ENCODE measurements around the gene KCNK5. TPM values are rescaled to one million over a fixed set of nuclear protein-coding genes. Genes with fewer than 3 reads are reported as not detected.

The KCNK5 gene
- total and polyA plus RNA-seq, 2 donors (not counting 1 experiment from before 2014, with no cell fraction given): 0.07 TPM; not detected in 1

DNA sequence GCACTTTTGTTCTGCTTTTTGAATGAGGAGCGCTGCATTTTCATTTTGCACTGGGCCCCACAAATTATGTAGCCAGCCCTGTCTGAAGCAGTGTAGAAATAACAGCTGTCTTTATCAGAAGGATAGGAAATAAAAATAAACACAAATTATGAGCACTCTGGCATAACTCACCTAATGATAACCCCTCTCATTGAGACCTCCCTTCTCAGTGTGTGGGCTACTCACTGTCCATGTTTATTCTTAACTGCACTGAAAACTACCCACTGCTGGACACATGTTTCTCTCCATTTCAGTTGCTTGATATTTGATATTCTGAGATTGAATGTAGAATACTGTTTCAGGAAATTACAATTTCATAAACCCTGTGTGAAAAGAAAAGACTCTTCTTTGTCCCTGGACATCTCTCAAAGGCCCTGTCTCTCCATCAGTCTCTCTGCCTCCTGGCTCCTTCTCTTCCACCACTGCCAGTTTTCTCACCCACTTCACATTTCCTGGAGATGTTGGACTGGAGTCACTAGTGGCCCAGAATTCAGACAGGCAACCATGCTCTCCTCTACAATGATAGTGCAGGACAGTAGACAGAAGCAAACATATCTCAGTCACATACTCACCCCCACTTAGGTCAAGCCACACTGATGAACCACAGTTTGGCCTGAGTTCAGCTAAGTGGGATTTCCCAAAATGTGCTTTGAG is 84.6 kb downstream of the KCNK5 start:
- WGBS (ENCODE audit: insufficient coverage): no CpG with 5 or more reads among the region's 1 CpG
- H3K27ac Mint-ChIP-seq: no peak overlapping the region

More for the DNA sequence above, 84.6 kb downstream of the KCNK5 start:
- Histone ChIP-seq H3K27ac (ENCODE audit: low read length in 2 of 2) (no peak overlapping the region), H3K4me2 (replicated peaks; ENCODE audit: low read depth, low read length, poor library complexity, severe bottlenecking) (no peak overlapping the region), H2AFZ (ENCODE audit: insufficient read depth, low read depth, low read length, poor library complexity, severe bottlenecking) (no peak overlapping the region), H3K9me3 (ENCODE audit: control extremely low read depth in 1 of 3, control insufficient read depth in 2 of 3, insufficient read depth in 1 of 3, low read length in 2 of 3) (peaks cover 0 to 4% (median 0%) of the 10 kb centered on the region in 3 donors), H3K4me3 (ENCODE audit: control extremely low read depth in 1 of 5, extremely low read depth in 1 of 5, insufficient read depth in 1 of 5, low read depth in 2 of 5, low read length in 4 of 5) (no peak overlapping the region), H4K20me1 (ENCODE audit: control insufficient read depth, insufficient read depth, low read length, poor library complexity, severe bottlenecking) (no peaks in the 10 kb centered on the region), H3K79me2 (ENCODE audit: control insufficient read depth, insufficient read depth, low read length) (no peaks in the 10 kb centered on the region), H3K36me3 (replicated peaks in 1 of 2; ENCODE audit: control extremely low read depth in 1 of 2, control insufficient read depth in 1 of 2, extremely low read depth in 1 of 2, insufficient read depth in 2 of 2, low read length in 1 of 2) (no peaks in the 10 kb centered on the region), H3K9ac (ENCODE audit: low read length) (no peak overlapping the region), H3K27me3 (replicated peaks in 1 of 4; ENCODE audit: control extremely low read depth in 1 of 4, control insufficient read depth in 3 of 4, insufficient read depth in 4 of 4, low read length in 3 of 4) (peaks cover 0 to 14% (median 6%) of the 10 kb centered on the region in 4 experiments), H3K4me1 (ENCODE audit: control insufficient read depth in 2 of 2, insufficient read depth in 2 of 2, low read length in 2 of 2) (peaks cover 0 to 10% of the 10 kb centered on the region in 2 donors)
- DNase-seq (no peak), ATAC-seq (ENCODE audit: low read depth) (no peak)
- peaks cover 53% of the 10 kb centered on the region for H3K27me3 Mint-ChIP-seq
- H3K9me3 Mint-ChIP-seq (ENCODE audit: insufficient read depth): no peaks in the 10 kb centered on the region
- no peak overlapping the region for H3K4me3 Mint-ChIP-seq
- ChIA-PET POLR2A (no interaction called here), CTCF (interaction anchor here (0.7 kb wide), 1 partner anchor 264 kb away, joined by 3 read pairs; no protein-coding TSS in a partner anchor)
- no peaks in the 10 kb centered on the region for H3K4me1 Mint-ChIP-seq
- TF ChIP-seq, protein P1, sequence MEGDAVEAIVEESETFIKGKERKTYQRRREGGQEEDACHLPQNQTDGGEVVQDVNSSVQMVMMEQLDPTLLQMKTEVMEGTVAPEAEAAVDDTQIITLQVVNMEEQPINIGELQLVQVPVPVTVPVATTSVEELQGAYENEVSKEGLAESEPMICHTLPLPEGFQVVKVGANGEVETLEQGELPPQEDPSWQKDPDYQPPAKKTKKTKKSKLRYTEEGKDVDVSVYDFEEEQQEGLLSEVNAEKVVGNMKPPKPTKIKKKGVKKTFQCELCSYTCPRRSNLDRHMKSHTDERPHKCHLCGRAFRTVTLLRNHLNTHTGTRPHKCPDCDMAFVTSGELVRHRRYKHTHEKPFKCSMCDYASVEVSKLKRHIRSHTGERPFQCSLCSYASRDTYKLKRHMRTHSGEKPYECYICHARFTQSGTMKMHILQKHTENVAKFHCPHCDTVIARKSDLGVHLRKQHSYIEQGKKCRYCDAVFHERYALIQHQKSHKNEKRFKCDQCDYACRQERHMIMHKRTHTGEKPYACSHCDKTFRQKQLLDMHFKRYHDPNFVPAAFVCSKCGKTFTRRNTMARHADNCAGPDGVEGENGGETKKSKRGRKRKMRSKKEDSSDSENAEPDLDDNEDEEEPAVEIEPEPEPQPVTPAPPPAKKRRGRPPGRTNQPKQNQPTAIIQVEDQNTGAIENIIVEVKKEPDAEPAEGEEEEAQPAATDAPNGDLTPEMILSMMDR (IDR thresholded peaks at IDR 0.05): no peak
- TF ChIP-seq EZH2 (IDR thresholded peaks at IDR 0.05; ENCODE audit: borderline replicate concordance, insufficient read depth, low read depth, low read length, poor library complexity, severe bottlenecking): no peak
- intact Hi-C loops (cut with micrococcal nuclease): loop anchor here (10.0 kb wide), 1 partner anchor 140 kb away; no protein-coding TSS in a partner anchor
